ENCODE data around the gene TUBB6.

DNA sequence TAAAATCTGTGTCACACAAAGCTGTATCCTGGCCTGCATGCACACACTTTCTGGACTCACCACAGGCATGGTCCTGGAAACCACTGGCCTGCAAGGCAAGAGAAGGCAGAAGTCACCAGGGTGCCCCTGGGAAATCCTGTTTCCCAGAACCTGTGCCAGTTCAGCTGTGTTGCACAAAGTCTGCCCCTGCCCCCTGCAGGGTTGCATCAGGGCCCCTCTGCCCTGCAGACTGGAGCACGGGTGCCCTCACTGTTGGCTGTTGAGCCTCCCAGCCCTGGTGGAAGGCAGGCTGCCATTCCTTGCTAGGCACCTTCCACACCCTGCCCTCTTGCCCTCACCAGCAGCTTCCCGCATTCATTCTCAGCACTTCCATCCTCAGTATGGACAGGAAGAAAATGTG, 18.0 kb upstream of the TUBB6 start:
- no peak for TF ChIP-seq ARNT (IDR thresholded peaks at IDR 0.05)
- no peak for TF ChIP-seq TARDBP (IDR thresholded peaks at IDR 0.05)

All from HEK293T (cell line).